Measurements from ENCODE around the gene TMED9.
A peak's percentile ranks its signal among the peaks of the same experiment; 100 is the strongest.

Gene TMED9

DNA sequence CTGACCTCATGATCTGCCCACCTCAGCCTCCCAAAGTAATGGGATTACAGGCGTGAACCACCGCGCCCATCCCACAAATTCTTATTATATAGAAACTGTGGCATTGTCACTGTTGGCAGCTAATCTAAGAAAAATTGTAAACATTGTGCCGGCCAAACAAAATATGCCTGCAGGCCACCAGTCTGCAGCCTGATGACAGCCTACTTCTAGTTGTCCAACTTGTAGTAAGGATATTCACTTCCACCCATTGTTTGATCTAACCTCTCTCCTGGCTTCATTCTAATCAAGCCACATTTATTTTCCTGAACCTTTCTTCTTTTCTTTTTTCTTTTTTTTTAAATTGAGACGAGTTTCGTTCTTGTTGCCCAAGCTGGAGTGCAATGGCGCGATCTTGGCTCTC lies 13.7 kb upstream of the TMED9 start:
- no peak for DNase-seq

DNA sequence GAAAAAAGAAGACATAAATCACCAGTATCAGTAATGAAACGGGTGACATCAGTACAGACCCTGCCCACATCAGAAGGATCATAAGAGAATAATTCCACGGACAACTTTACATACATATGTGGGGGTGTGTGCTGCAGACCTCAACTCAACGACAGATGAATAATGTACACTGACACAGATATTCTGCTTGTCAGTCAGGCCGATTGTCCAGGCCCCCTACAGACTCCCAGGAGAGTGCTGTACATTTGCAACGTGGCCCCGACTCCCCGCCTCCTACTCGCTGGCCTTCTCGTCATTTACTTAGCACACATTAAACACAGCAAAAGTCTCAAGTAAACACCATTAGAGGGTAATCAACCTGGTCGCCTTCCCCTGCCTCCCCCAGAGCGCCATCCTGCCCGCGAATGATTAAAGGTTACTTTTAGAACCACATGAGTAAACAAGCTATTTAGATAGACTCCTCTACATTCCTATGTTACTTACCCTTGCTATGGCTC lies 3.5 kb upstream of the TMED9 start:
- no peak for DNase-seq

GRCh38 chr5:177590406-177590805 lies 1.6 kb upstream of the TMED9 start:
- DNase-seq, result no peak

GRCh38 chr5:177591690-177592009 lies 353 bp upstream of the TMED9 start:
- no peak for DNase-seq

DNA sequence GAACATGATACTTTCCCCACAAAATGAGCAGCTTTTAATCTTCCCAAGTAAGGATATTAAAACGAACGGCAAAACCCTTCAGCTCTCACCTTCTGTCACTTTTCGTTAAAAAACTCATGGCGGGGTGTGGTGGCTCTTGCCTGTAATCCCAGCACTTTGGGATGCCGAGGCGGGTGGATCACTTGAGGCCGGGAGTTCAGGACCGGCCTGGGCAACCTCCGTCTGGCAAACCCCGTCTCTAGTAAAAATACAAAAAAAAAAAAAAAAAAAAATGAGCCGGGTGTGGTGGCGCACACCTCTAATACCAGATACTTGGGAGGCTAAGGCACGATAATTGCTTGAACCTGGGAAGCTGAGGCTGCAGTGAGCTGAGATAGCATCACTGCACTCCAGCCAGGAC lies 902 bp downstream of the TMED9 start:
- DNase-seq, result no peak

DNA sequence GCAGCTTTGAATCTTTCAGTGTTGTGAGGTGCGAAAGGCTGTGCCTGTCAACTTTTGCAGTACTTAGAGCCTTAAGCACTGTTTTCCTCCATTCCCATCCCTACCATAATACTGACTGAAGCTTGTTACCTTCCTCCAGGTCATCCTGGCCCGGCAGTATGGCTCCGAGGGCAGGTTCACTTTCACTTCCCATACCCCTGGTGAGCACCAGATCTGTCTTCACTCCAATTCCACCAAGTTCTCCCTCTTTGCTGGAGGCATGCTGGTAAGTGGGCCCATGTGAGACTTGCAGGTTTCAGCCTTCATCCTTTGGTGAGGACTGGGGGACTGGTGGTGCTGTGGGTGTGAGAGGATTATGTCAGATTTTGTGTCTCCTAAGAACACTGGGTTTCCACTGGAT lies 1.5 kb downstream of the TMED9 start:
- no peak for DNase-seq

DNA sequence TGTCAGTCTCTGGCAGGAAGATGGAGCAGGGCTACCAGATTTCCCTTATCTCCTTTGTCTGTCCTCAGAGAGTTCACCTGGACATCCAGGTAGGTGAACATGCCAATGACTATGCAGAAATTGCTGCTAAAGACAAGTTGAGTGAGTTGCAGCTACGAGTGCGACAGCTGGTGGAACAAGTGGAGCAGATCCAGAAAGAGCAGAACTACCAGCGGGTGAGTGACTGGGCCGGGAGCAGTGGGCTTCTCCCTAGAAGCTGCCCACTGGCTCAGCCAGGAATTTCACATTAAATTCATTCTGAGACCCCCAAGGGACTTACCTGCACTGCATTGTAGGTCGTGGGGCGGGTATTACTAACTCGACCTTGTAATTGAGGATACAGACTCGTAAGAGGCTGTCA lies 2.1 kb downstream of the TMED9 start:
- DNase-seq, result no peak

- DNase-seq, result no peak
Observed at GRCh38 chr5:177595026-177595585, 3.1 kb downstream of the TMED9 start.

- DNase-seq, result no peak
Observed at GRCh38 chr5:177595991-177596774, 4.2 kb downstream of the TMED9 start.

DNA sequence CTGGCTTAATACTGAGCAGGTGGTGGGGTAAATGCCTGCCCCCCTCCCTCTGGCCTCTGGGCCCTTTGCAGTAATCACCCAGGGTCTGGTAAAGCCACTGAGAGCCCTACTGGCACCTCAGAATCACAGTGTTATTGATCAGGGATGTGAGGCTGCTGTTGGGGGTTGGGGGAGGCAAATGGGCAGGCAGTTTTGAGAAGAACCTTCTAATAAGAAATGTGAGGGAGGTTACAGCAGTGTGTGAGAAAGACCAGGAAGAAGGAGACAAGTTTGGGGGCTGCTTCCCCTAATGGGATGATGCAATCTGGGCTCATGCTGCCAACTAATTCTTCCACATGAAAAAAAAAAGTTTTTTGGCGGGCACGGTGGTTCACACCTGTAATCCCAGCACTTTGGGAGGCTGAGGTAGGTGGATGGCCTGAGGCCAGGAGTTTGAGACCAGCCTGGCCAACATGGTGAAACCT lies 4.8 kb downstream of the TMED9 start:
- no peak for DNase-seq

GRCh38 chr5:177598477-177598876 lies 6.5 kb downstream of the TMED9 start:
- DNase-seq, result no peak

DNA sequence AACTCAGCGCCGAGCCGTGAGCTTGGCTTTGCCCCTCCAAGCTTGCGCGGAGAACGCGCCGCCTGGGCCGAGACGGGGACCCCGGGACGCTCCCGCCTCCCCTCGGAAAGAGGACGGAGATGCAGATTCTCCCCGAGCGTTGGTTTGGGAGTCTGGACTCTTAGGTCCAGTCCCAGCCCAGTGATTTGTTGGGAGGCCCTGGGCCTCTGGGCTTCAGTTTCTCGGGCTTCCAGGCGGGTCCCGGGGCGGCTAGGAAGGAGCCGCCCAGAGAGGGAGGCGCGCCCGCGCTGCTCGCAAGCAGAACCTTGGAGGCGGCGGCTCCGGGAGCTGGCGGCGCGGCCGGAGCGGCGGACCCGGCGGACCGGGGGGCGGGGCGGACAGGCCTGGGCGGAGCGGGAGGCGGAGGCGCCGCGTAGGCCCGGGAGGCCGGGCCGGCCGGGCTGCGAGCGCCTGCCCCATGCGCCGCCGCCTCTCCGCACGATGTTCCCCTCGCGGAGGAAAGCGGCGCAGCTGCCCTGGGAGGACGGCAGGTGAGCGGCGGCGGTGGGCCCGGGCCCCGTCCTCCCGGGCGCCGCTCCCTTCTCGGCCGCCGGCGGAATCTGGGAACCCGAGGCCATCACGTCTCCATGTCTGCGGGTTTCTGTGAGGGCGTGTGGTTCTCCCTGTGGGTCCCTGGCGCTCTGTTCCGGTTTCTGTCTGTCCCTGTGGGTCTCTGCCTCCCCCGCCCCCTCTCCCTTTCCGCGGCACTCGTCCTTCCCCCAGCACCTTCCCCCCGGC lies 7.9 kb downstream of the TMED9 start, which contains the start of gene B4GALT7:
Gene B4GALT7, plus strand, starts transcription at position 402 of the 777 bp plus-strand sequence. Its CDS starts 79 bp downstream, at position 481.
- peak in 13 of 14 donors; percentile 52 to 89 (median 68) for DNase-seq

DNA sequence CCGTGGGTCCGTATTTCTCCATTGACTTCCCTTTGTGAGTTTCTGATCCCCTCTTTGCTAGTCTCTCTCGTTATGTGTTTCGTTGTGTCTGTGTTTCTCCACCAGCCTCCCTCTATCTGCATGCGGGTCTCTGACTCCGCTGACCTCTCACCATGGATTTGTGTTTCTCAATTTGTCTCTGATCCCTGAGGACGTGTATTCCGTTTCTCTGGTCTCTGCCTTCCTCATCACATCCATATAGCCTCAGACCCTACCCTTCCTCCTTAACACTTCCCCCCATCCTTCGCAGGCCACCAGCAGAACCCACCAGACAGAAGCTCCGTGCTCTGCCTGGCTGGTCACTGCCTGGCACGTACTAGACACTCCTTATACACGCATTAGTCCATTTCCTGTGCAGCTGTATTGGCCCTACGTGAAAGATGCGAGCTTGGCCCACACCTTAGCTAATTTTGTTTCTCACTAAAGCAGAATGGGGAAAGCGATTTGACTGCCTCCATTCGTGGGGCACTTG lies 8.6 kb downstream of the TMED9 start:
- DNase-seq, result peak in 5 of 14 donors; percentile 16 to 52 (median 44)

DNA sequence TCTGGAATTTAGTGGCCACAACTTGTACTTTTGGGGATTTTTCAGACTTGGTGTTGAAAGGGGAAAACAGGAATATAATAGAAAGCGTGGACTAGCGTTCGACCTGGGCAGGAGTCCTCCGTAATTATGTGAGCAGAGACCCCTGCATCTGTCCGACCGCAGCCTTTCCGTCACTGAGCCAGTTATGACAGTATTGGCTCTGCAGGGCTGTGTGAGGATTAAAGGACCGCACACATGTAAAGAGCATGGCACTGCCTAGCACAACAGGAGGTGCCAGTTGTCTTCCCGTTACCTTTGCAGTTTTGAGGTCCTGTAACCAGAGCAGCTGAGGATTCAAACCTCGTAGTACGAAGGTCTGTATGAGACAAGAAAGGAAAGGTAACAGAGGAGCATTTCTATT lies 9.1 kb downstream of the TMED9 start:
- no peak for DNase-seq

DNA sequence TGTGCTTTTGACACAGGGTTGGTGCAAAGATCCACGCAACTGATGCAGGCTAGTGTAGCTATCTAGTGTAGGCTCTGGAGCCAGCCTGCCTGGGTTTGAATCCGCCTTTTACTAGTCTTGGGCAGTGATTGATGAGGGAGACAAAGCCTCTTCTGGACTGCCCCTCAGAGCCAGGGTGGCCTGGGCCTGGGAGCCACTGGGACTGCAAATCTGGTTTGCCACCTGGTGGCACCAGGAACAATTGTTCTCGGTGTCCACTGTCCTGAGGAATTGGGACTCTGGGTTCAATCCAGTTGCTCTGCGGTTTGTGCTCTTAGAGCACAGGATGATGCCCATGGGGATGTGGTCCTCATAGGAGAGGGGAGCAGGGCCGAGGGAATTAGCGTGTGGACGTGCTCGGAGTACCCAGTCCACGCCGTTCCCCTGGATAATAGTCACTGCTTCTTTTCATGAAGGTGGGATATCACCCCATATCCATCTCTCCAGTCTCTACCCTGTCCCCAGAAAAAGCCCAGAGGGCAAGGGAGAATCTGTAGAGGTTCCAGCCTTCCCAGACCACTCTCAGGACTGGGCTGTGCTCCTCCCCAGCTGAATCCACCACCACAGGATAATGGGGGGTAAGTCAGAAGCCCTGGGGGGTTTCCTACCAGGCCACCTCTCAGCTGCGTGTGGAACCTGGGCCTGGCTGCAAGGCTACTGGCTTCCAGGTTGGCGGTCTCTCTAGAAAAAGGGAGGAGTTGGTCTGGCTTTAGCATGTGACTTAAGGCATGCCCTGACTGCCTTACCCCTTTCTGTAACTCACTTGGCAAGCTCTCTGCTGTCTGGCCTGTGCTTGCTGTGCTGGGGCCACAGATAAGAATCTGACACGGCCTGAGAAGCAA lies 9.8 kb downstream of the TMED9 start:
- no peak for DNase-seq

DNA sequence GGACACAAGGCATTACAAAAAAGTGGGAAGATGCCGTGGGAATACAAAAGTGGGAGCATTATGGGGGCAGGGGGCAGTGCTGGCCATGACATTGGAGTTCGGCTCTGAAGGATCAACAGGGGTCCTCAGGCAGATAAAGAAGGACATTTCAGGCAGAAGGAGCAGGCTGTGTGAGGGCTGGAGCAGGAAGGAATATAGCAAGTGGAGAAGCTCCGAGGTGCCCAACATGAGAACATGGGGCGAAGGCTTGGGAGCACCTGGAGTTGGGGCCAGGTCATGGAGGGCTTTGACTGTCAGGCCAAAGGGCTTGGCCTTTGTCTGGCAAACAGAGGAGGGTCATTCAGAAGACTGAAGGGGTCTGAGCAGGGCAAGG lies 10.4 kb downstream of the TMED9 start:
- no peak for DNase-seq

- no peak for DNase-seq
Observed at GRCh38 chr5:177603631-177604030, 11.6 kb downstream of the TMED9 start.

DNA sequence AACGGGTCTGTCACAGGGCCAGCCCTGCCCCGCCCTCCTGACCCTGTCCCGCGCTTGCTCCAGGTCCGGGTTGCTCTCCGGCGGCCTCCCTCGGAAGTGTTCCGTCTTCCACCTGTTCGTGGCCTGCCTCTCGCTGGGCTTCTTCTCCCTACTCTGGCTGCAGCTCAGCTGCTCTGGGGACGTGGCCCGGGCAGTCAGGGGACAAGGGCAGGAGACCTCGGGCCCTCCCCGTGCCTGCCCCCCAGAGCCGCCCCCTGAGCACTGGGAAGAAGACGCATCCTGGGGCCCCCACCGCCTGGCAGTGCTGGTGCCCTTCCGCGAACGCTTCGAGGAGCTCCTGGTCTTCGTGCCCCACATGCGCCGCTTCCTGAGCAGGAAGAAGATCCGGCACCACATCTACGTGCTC lies 12.1 kb downstream of the TMED9 start:
- no peak for DNase-seq

- no peak for DNase-seq
Observed at GRCh38 chr5:177604656-177605055, 12.7 kb downstream of the TMED9 start.

- no peak for DNase-seq
Observed at GRCh38 chr5:177605078-177605477, 13.1 kb downstream of the TMED9 start.

DNA sequence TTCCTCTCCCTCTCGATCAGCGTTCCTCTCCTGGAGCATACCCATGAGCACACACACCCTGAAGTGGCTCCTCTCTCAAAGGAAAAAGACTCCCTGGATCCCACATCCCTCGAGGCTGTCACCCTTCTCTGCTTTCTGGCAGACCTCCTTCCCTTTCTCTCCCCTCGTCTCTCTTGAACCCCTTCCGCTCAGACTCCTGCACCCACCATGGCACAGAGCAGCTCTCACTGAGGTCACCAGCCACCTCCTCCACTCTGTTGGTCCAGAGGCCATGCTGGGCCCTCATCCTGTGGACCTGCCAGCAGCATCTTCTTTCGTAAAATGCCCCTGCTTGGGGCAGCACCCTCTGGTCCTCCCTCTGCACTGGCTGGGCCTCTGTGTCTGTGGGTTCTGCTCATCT lies 13.7 kb downstream of the TMED9 start:
- no peak for DNase-seq
